Sigmoid colon (tissue), 4 donors: ENCODE data around the gene FAM210A.

Experiments
- CTCF ChIP-seq, 4 experiments: fragments of 450-650 bp in 3 of 4; fragments of 200-600 bp in 1 of 4; IDR thresholded peaks; one replicate each; pipeline ENCODE4 v1.5.1; 2016 to 2019; ENCODE audit warnings: antibody characterized with exemption in 4 of 4, mild to moderate bottlenecking in 3 of 4, moderate library complexity in 2 of 4
- EP300 ChIP-seq, 4 donors: sonication (generic); formaldehyde crosslinking; IDR thresholded peaks; one replicate each; pipeline ENCODE4 v1.6.1; 2017; ENCODE audit warnings: antibody characterized with exemption in 4 of 4
- POLR2A ChIP-seq, 2 donors: fragments of 450-650 bp; IDR thresholded peaks; one replicate each; pipeline ENCODE4 v1.6.1; 2016; ENCODE audit warnings: antibody characterized with exemption in 2 of 2, mild to moderate bottlenecking in 2 of 2, moderate library complexity in 2 of 2
- POLR2AphosphoS5 ChIP-seq, 4 donors: sonication (generic); formaldehyde crosslinking; IDR thresholded peaks; one replicate each; pipeline ENCODE4 v1.6.1; 2017; ENCODE audit warnings: antibody characterized with exemption in 4 of 4

DNA sequence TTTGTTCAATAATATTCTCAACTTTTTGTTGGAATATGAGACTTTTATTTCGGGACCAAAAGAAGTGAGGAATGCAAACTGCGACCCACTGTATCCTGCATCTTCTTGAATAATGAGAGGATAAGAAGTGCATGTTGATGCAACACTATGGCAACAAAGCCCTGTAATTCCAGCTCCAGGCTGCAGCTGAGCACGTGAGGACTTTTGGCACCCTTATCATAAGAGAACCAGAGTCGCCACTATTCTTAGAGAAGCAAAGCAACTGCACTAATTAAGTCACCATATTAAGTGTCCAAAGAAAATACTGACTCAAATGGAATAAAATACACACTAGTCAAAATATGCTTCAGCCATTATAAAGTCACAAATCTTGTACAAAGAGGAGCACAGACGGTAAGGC lies 65.8 kb downstream of the FAM210A start:
- TF ChIP-seq CTCF (IDR thresholded peaks at IDR 0.05) (no peak), POLR2A (IDR thresholded peaks at IDR 0.05) (no peak), EP300 (IDR thresholded peaks at IDR 0.05) (no peak), POLR2AphosphoS5 (IDR thresholded peaks at IDR 0.05) (no peak)
